Peyer's patch (tissue), 4 donors: Measurements from ENCODE around the gene CUTA.

Experiments
- CTCF ChIP-seq, 6 experiments: fragments of 450-650 bp in 4 of 6; fragments of 200-600 bp in 2 of 6; sonication (generic) in 1 of 6; IDR thresholded peaks; one replicate each; pipeline ENCODE4 v1.5.1; 2017 to 2019; ENCODE audit warnings: antibody characterized with exemption in 6 of 6, mild to moderate bottlenecking in 3 of 6, moderate library complexity in 1 of 6
- POLR2A ChIP-seq, 2 donors: fragments of 450-650 bp; IDR thresholded peaks; one replicate each; pipeline ENCODE4 v1.5.1; 2017; ENCODE audit warnings: antibody characterized with exemption in 2 of 2, mild to moderate bottlenecking in 2 of 2, moderate library complexity in 2 of 2

GRCh38 chr6:33383427-33384185, 34.3 kb downstream of the CUTA start:
- TF ChIP-seq CTCF (IDR thresholded peaks at IDR 0.05) (no peak), POLR2A (IDR thresholded peaks at IDR 0.05) (no peak)
